Measurements from ENCODE around the gene PAPPA2.
A peak's percentile ranks its signal among the peaks of the same experiment; 100 is the strongest.
"Not testable (repeated sequence)": the region's sequence is repeated elsewhere in the genome, so short reads cannot be mapped to it uniquely, and the experiment has no call there.

Gene PAPPA2

DNA sequence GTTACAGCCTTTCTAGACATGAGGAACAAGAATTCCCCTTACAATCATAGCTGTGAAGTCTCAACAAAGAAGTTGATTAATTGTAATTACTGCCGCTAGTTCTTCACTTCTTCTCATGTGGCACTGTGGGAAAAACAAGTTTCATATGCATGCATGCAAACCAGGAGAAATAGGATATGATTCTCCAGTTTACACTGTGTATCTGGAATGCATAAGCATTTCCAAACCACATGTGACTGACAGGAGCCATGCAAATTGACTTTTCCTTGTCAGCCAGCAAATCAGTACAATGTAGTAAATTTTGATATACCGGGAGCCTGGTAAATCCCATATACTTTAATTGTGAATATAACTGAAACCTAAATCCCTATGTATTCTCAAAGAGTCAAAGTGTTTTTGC lies 279.3 kb downstream of the PAPPA2 start:
- no peak for DNase-seq (ENCODE audit: low read depth)
- H3K4me3 ChIP-seq (ENCODE audit: low read depth, low read length), result no peak overlapping the region
- TF ChIP-seq, protein P1, sequence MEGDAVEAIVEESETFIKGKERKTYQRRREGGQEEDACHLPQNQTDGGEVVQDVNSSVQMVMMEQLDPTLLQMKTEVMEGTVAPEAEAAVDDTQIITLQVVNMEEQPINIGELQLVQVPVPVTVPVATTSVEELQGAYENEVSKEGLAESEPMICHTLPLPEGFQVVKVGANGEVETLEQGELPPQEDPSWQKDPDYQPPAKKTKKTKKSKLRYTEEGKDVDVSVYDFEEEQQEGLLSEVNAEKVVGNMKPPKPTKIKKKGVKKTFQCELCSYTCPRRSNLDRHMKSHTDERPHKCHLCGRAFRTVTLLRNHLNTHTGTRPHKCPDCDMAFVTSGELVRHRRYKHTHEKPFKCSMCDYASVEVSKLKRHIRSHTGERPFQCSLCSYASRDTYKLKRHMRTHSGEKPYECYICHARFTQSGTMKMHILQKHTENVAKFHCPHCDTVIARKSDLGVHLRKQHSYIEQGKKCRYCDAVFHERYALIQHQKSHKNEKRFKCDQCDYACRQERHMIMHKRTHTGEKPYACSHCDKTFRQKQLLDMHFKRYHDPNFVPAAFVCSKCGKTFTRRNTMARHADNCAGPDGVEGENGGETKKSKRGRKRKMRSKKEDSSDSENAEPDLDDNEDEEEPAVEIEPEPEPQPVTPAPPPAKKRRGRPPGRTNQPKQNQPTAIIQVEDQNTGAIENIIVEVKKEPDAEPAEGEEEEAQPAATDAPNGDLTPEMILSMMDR (IDR thresholded peaks at IDR 0.05; ENCODE audit: control insufficient read depth, extremely low read depth, insufficient read depth), result no peak

- TF ChIP-seq, protein P1 (IDR thresholded peaks at IDR 0.05; ENCODE audit: control insufficient read depth, extremely low read depth, insufficient read depth), result no peak
- DNase-seq (ENCODE audit: low read depth), result no peak
Observed at GRCh38 chr1:176744142-176744541, 281.2 kb downstream of the PAPPA2 start.

GRCh38 chr1:176745945-176746344 lies 283.0 kb downstream of the PAPPA2 start:
- TF ChIP-seq, protein P1 (IDR thresholded peaks at IDR 0.05; ENCODE audit: control insufficient read depth, extremely low read depth, insufficient read depth), result peak; percentile 61
- no peak overlapping the region for H3K4me3 ChIP-seq (ENCODE audit: low read depth, low read length)
- DNase-seq (ENCODE audit: low read depth), result no peak

More at GRCh38 chr1:176744142-176744541, 281.2 kb downstream of the PAPPA2 start:
- no peak overlapping the region for H3K4me3 ChIP-seq (ENCODE audit: low read depth, low read length)

GRCh38 chr1:176752505-176752904 lies 289.5 kb downstream of the PAPPA2 start:
- TF ChIP-seq, protein P1 (IDR thresholded peaks at IDR 0.05; ENCODE audit: control insufficient read depth, extremely low read depth, insufficient read depth), result no peak
- no peak overlapping the region for H3K4me3 ChIP-seq (ENCODE audit: low read depth, low read length)
- no peak for DNase-seq (ENCODE audit: low read depth)

DNA sequence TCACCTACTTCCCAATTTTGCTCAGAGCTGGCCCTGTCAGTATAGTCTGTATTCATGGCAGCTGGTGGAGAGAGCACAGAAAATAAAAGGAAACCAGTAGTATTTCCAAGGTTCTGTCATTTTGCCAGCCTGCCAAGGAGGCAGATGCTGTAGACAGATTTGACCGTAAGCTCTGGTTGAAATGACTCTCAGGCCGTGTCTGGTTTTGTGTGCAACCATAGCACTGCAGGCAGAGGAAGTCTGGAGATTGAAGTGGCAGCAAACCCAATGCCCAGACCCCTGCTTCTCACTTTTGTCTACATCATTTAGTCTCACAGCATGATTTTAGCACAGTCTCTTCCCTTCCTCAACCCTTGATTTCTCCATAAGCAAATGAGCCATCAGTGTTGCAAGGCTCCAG lies 291.7 kb downstream of the PAPPA2 start:
- DNase-seq (ENCODE audit: low read depth), result no peak
- H3K4me3 ChIP-seq (ENCODE audit: low read depth, low read length), result no peak overlapping the region
- TF ChIP-seq, protein P1 (IDR thresholded peaks at IDR 0.05; ENCODE audit: control insufficient read depth, extremely low read depth, insufficient read depth), result no peak

- not testable (repeated sequence) for H3K4me3 ChIP-seq (ENCODE audit: low read depth, low read length); DNase-seq (ENCODE audit: low read depth)
Observed at GRCh38 chr1:176756817-176757216, 293.8 kb downstream of the PAPPA2 start.

GRCh38 chr1:176765608-176766007 lies 302.6 kb downstream of the PAPPA2 start:
- TF ChIP-seq, protein P1 (IDR thresholded peaks at IDR 0.05; ENCODE audit: control insufficient read depth, extremely low read depth, insufficient read depth), result no peak
- DNase-seq (ENCODE audit: low read depth), result no peak
- no peak overlapping the region for H3K4me3 ChIP-seq (ENCODE audit: low read depth, low read length)

All from LNCaP clone FGC (cell line).